Uterus (tissue), 4 donors: Measurements from ENCODE around the gene SEPHS2. TPM values are rescaled to one million over a fixed set of nuclear protein-coding genes. Genes with fewer than 3 reads are reported as not detected.

Source experiments
- DNase-seq, 2 donors: peaks; one replicate each; pipeline ENCODE4 v3.0.0-alpha.2; 2019 to 2020
- H3K27ac ChIP-seq, 2 donors: fragments of 200-600 bp; sonication (generic); 1 replicate in 1 of 2; 2 replicates in 1 of 2; pipeline ENCODE4 v1.5.1; 2016 to 2018
- H3K27me3 ChIP-seq, 2 donors: fragments of 200-600 bp; sonication (generic); one replicate each; pipeline ENCODE4 v1.5.1; 2018 to 2019; ENCODE audit warnings: control low read depth in 1 of 2
- H3K36me3 ChIP-seq, 2 donors: fragments of 200-600 bp; sonication (generic); one replicate each; pipeline ENCODE4 v1.5.1; 2019; ENCODE audit warnings: control low read depth in 1 of 2
- H3K4me1 ChIP-seq, 2 donors: fragments of 200-600 bp; sonication (generic); one replicate each; pipeline ENCODE4 v1.5.1; 2018 to 2019; ENCODE audit warnings: control low read depth in 1 of 2
- H3K4me3 ChIP-seq, 2 donors: fragments of 200-600 bp; sonication (generic); 1 replicate in 1 of 2; 2 replicates in 1 of 2; pipeline ENCODE4 v1.5.1; 2018 to 2019; ENCODE audit warnings: mild to moderate bottlenecking in 1 of 2
- H3K9me3 ChIP-seq, 2 donors: fragments of 200-600 bp; sonication (generic); one replicate each; pipeline ENCODE4 v1.5.1; 2019; ENCODE audit warnings: control low read depth in 1 of 2
- CTCF ChIP-seq, 4 experiments: fragments of 200-600 bp in 2 of 4; fragments of 450-650 bp in 2 of 4; sonication (generic) in 2 of 4; IDR thresholded peaks; one replicate each; pipeline ENCODE4 v1.5.1; 2016 to 2019; ENCODE audit warnings: antibody characterized with exemption in 4 of 4, mild to moderate bottlenecking in 2 of 4, moderate library complexity in 1 of 4
- POLR2A ChIP-seq, 2 donors: fragments of 450-650 bp; IDR thresholded peaks; one replicate each; pipeline ENCODE4 v1.6.1; 2016; ENCODE audit warnings: antibody characterized with exemption in 2 of 2, mild to moderate bottlenecking in 1 of 2, moderate library complexity in 1 of 2
- intact Hi-C: fragments of 100-400 bp; cut with DNase I; formaldehyde crosslinking; loops from one replicate; pipeline ENCODE4 v1.15.1; 2023; ENCODE audit warnings: low total_unique reads
- total RNA-seq, 4 donors: library from RNA; depleted of rRNA in 3 of 4; stranded (reverse); fragments of >200 nt in 3 of 4; gene quantifications; one replicate each; pipeline versions ENCODE4 v1.1.0 to v1.2.4, GENCODE V29; 2014 to 2023
- donor health status: DM: yes; HTN: yes; CAD: no.

Gene SEPHS2
- total RNA-seq, 4 donors from 2014 or later, result 13.6 to 30.9 (median 17.1) TPM

GRCh38 chr16:30406795-30407101 is 38.9 kb downstream of the SEPHS2 start:
- intact Hi-C loops, result no loop called here

GRCh38 chr16:30401768-30402425 is 43.8 kb downstream of the SEPHS2 start:
- H3K36me3 ChIP-seq, result no peaks in the 10 kb centered on the region
- H3K9me3 ChIP-seq, result no peaks in the 10 kb centered on the region
- H3K4me3 ChIP-seq, result no peak overlapping the region
- intact Hi-C loops, result no loop called here
- no peak for TF ChIP-seq CTCF (IDR thresholded peaks at IDR 0.05)
- TF ChIP-seq POLR2A (IDR thresholded peaks at IDR 0.05), result no peak
- H3K27me3 ChIP-seq, result no peaks in the 10 kb centered on the region
- peaks cover 0 to 9% of the 10 kb centered on the region in 2 donors for H3K4me1 ChIP-seq
- no peak for DNase-seq
- peak overlapping the region in 1 of 2 donors; percentile 91 for H3K27ac ChIP-seq

More at GRCh38 chr16:30406795-30407101, 38.9 kb downstream of the SEPHS2 start:
- H3K4me3 ChIP-seq, result peak overlapping the region; percentile 71 to 75
- peaks cover 9 to 13% of the 10 kb centered on the region in 2 donors for H3K4me1 ChIP-seq
- no peak for DNase-seq
- TF ChIP-seq POLR2A (IDR thresholded peaks at IDR 0.05), result no peak
- TF ChIP-seq CTCF (IDR thresholded peaks at IDR 0.05), result no peak
- H3K27ac ChIP-seq, result peak overlapping the region; percentile 78 to 92
- no peaks in the 10 kb centered on the region for H3K9me3 ChIP-seq
- H3K27me3 ChIP-seq, result no peaks in the 10 kb centered on the region
- no peaks in the 10 kb centered on the region for H3K36me3 ChIP-seq

- DNase-seq, result no peak
- no peaks in the 10 kb centered on the region for H3K9me3 ChIP-seq
- H3K4me3 ChIP-seq, result peak overlapping the region; percentile 49 to 53
- H3K27me3 ChIP-seq, result no peaks in the 10 kb centered on the region
- no peaks in the 10 kb centered on the region for H3K36me3 ChIP-seq
- intact Hi-C loops, result no loop called here
- TF ChIP-seq POLR2A (IDR thresholded peaks at IDR 0.05), result no peak
- TF ChIP-seq CTCF (IDR thresholded peaks at IDR 0.05), result no peak
- peak overlapping the region; percentile 91 for H3K27ac ChIP-seq
- H3K4me1 ChIP-seq, result peaks cover 0 to 9% of the 10 kb centered on the region in 2 donors
Observed at GRCh38 chr16:30399435-30400186, 46.1 kb downstream of the SEPHS2 start.

- Histone ChIP-seq H3K4me1 (peaks cover 0 to 9% of the 10 kb centered on the region in 2 donors), H3K9me3 (no peaks in the 10 kb centered on the region), H3K36me3 (no peaks in the 10 kb centered on the region), H3K27me3 (no peaks in the 10 kb centered on the region), H3K4me3 (no peak overlapping the region), H3K27ac (peak overlapping the region; percentile 91)
- TF ChIP-seq POLR2A (IDR thresholded peaks at IDR 0.05) (no peak), CTCF (IDR thresholded peaks at IDR 0.05) (no peak)
- peak in 1 of 2 donors; percentile 22 for DNase-seq
- intact Hi-C loops, result no loop called here
Observed at GRCh38 chr16:30398661-30399434, 46.8 kb downstream of the SEPHS2 start.
